ENCODE data around the gene EFCAB8.

EFCAB8 gene

GRCh38 chr20:33004141-33004751 is 145.5 kb downstream of the EFCAB8 start, which contains the start of gene SUN5:
TSS of gene SUN5 (minus strand) at chr20:33004433. CDS start at chr20:33004340, 93 bp downstream.
- no peak for DNase-seq (ENCODE audit: low read depth)
- in situ Hi-C loops (cut with HindIII; ENCODE audit: low sequenced_read_pairs), result no loop called here
- TF ChIP-seq CTCF (IDR thresholded peaks at IDR 0.05; ENCODE audit: low read depth, low read length, missing control alignments), result no peak
- H3K4me3 ChIP-seq (ENCODE audit: low read depth, low read length), result no peak within 1 kb of the TSS

- no peak for DNase-seq (ENCODE audit: low read depth)
- peak; percentile 29 for TF ChIP-seq CTCF (IDR thresholded peaks at IDR 0.05; ENCODE audit: low read depth, low read length, missing control alignments)
- no peak overlapping the region for H3K4me3 ChIP-seq (ENCODE audit: low read depth, low read length)
- in situ Hi-C loops (cut with HindIII; ENCODE audit: low sequenced_read_pairs), result no loop called here
Observed at GRCh38 chr20:33005132-33005566, 146.4 kb downstream of the EFCAB8 start.

- in situ Hi-C loops (cut with HindIII; ENCODE audit: low sequenced_read_pairs), result no loop called here
- H3K4me3 ChIP-seq (ENCODE audit: low read depth, low read length), result no peak overlapping the region
- no peak for DNase-seq (ENCODE audit: low read depth)
- TF ChIP-seq CTCF (IDR thresholded peaks at IDR 0.05; ENCODE audit: low read depth, low read length, missing control alignments), result no peak
Observed at GRCh38 chr20:33005908-33006775, 147.4 kb downstream of the EFCAB8 start.

GRCh38 chr20:33006776-33007375 is 148.2 kb downstream of the EFCAB8 start:
- DNase-seq (ENCODE audit: low read depth), result no peak
- in situ Hi-C loops (cut with HindIII; ENCODE audit: low sequenced_read_pairs), result no loop called here
- no peak overlapping the region for H3K4me3 ChIP-seq (ENCODE audit: low read depth, low read length)
- TF ChIP-seq CTCF (IDR thresholded peaks at IDR 0.05; ENCODE audit: low read depth, low read length, missing control alignments), result no peak

- H3K4me3 ChIP-seq (ENCODE audit: low read depth, low read length), result no peak within 1 kb of the TSS
- no peak for DNase-seq (ENCODE audit: low read depth)
- in situ Hi-C loops (cut with HindIII; ENCODE audit: low sequenced_read_pairs), result no loop called here
- no peak for TF ChIP-seq CTCF (IDR thresholded peaks at IDR 0.05; ENCODE audit: low read depth, low read length, missing control alignments)
Observed at GRCh38 chr20:33007376-33008335, 148.9 kb downstream of the EFCAB8 start, which contains the start of gene BPIFB2. TSS of gene BPIFB2 (plus strand) at chr20:33007704. CDS start at chr20:33008575, 871 bp downstream.
